Measurements from ENCODE around the gene ITGBL1.

GRCh38 chr13:101453784-101454201 is 1.3 kb downstream of the ITGBL1 start:
- TF ChIP-seq HDAC6 (IDR thresholded peaks at IDR 0.05; ENCODE audit: low read depth, low read length) (no peak), EGR1 (IDR thresholded peaks at IDR 0.05; ENCODE audit: borderline replicate concordance, low read depth, low read length) (no peak), CTCF (IDR thresholded peaks at IDR 0.05; ENCODE audit: control extremely low read depth in 1 of 3, insufficient read depth in 1 of 3, low read depth in 1 of 3, low read length in 3 of 3) (peak in 2 of 3 experiments; percentile 19 to 28; a peak in 2 of 4 replicates), SAP30 (IDR thresholded peaks at IDR 0.05; ENCODE audit: insufficient read depth, insufficient replicate concordance, low read length) (no peak), POLR2A (IDR thresholded peaks at IDR 0.05; ENCODE audit: control extremely low read depth in 1 of 2, low read depth in 2 of 2, low read length in 2 of 2) (no peak), HDAC2 (IDR thresholded peaks at IDR 0.05; ENCODE audit: borderline replicate concordance in 1 of 2, low read depth in 2 of 2, low read length in 2 of 2) (no peak), RAD21 (IDR thresholded peaks at IDR 0.05 in 1 of 2, conservative IDR thresholded peaks at IDR 0.05 in 1 of 2; ENCODE audit: low read depth in 2 of 2, low read length in 2 of 2) (peak in 1 of 2 experiments; percentile 14; a peak in 1 of 4 replicates), KDM1A (IDR thresholded peaks at IDR 0.05; ENCODE audit: borderline replicate concordance, low read length) (no peak)
